Measurements from ENCODE around the gene SETDB2.
"Not testable (repeated sequence)": the region's sequence is repeated elsewhere in the genome, so short reads cannot be mapped to it uniquely, and the experiment has no call there.

Gene SETDB2

GRCh38 chr13:49464621-49465325 lies 20.7 kb downstream of the SETDB2 start:
- DNase-seq, result no peak

- no peak for DNase-seq
Measured at GRCh38 chr13:49466292-49466838, 22.3 kb downstream of the SETDB2 start.

- no peak for DNase-seq
Measured at GRCh38 chr13:49472186-49472585, 28.1 kb downstream of the SETDB2 start.

- no peak for DNase-seq
Measured at GRCh38 chr13:49476529-49476928, 32.5 kb downstream of the SETDB2 start.

GRCh38 chr13:49481788-49482187 lies 37.7 kb downstream of the SETDB2 start:
- no peak for DNase-seq

GRCh38 chr13:49488563-49488962 lies 44.5 kb downstream of the SETDB2 start:
- DNase-seq, result no peak

GRCh38 chr13:49494645-49495044 lies 50.6 kb downstream of the SETDB2 start:
- peak in 1 of 2 donors; percentile 19 for DNase-seq

GRCh38 chr13:49495783-49496762 lies 52.0 kb downstream of the SETDB2 start, which contains the start of gene PHF11:
Gene PHF11, plus strand, starts transcription at chr13:49495953. Its CDS starts 49 bp downstream, at chr13:49496002.
- peak; percentile 73 to 81 for DNase-seq

GRCh38 chr13:49496837-49497236 lies 52.8 kb downstream of the SETDB2 start:
- not testable (repeated sequence) for DNase-seq

- DNase-seq, result no peak
Measured at GRCh38 chr13:49497272-49497671, 53.2 kb downstream of the SETDB2 start.

- no peak for DNase-seq
Measured at GRCh38 chr13:49498206-49498605, 54.1 kb downstream of the SETDB2 start.

GRCh38 chr13:49499889-49500660 lies 56.0 kb downstream of the SETDB2 start:
- no peak for DNase-seq

- DNase-seq, result no peak
Measured at GRCh38 chr13:49502954-49503353, 58.9 kb downstream of the SETDB2 start.

GRCh38 chr13:49503951-49504350 lies 59.9 kb downstream of the SETDB2 start:
- no peak for DNase-seq

GRCh38 chr13:49512578-49512977 lies 68.5 kb downstream of the SETDB2 start:
- DNase-seq, result no peak

- DNase-seq, result no peak
Measured at GRCh38 chr13:49516467-49516866, 72.4 kb downstream of the SETDB2 start.

- no peak for DNase-seq
Measured at GRCh38 chr13:49517461-49517860, 73.4 kb downstream of the SETDB2 start.

GRCh38 chr13:49521224-49521623 lies 77.2 kb downstream of the SETDB2 start:
- DNase-seq, result no peak

GRCh38 chr13:49524740-49525501 lies 80.8 kb downstream of the SETDB2 start:
- no peak for DNase-seq

GRCh38 chr13:49527123-49527522 lies 83.0 kb downstream of the SETDB2 start:
- DNase-seq, result no peak

- peak; percentile 7 to 10 for DNase-seq
Measured at GRCh38 chr13:49528161-49528560, 84.1 kb downstream of the SETDB2 start.

- DNase-seq, result peak; percentile 74 to 79
Measured at GRCh38 chr13:49530457-49530856, 86.4 kb downstream of the SETDB2 start.

Data from inflammatory macrophage (primary cell).